ENCODE data around the gene MVP.
"Not testable (repeated sequence)": the region's sequence is repeated elsewhere in the genome, so short reads cannot be mapped to it uniquely, and the experiment has no call there.

The MVP gene

DNA sequence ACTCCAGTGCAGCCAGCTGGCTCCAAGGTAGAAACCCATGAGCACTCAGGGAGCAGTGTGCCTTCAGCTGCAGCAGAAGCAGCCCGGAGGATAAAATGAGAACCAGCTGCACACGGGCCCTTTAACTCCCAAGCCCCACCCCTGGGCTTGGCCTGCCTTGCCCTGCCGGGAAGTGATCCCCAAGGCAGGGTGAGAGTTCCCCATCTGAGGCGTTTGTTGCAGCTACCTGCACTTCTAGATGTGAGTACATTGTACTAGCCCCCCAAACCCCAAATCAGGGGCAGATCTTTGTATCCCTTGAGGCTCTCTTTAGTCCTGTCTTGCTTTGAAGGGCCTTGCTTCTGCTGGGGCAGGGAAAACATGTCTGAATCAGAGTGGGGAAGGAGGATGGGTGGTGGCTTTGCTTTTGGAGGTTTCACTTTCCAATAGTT, at the start of gene MVP:
Gene MVP, plus strand, starts transcription at position 192 of the 431 bp plus-strand sequence. CDS start 10,088 bp downstream, outside the sequence.
- peak; percentile 16 to 52 (median 43) for DNase-seq

DNA sequence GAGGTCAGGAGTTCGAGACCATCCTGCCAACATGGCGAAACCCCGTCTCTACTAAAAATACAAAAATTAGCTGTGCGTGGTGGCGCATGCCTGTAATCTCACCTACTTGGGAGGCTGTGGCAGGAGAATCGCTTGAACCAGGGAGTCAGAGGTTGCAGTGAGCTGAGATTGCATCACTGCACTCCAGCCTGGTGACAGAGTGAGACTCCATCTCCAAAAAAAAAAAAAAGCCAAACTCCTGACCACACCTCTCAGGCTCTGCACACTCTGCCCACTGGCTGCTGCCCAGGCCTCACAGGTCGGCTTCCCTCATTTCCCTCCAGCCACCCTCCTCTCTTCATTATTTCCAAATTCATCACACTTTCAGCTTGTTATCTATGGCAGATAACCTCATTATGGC, 47.9 kb upstream of the MVP start:
- not testable (repeated sequence) for DNase-seq

DNA sequence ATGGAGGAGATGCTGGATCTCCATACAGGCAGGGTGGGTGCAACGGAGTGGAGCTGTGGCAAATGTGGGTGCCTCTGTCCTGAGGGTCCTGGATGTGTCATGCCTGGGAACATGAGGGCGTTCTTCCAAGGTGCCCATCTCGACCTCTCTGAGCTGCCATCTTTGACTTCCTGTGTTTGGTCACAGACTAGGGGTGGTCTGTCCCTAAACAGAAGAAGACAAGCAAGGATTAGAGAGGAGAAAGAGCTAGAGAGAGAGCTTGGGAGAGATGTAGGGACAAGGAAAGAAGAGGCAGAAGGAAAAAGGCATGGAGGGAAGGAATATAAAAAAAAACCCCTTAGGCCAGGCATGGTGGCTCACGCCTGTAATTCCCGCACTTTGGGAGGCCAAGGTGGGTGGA, 45.5 kb upstream of the MVP start:
- no peak for DNase-seq

DNA sequence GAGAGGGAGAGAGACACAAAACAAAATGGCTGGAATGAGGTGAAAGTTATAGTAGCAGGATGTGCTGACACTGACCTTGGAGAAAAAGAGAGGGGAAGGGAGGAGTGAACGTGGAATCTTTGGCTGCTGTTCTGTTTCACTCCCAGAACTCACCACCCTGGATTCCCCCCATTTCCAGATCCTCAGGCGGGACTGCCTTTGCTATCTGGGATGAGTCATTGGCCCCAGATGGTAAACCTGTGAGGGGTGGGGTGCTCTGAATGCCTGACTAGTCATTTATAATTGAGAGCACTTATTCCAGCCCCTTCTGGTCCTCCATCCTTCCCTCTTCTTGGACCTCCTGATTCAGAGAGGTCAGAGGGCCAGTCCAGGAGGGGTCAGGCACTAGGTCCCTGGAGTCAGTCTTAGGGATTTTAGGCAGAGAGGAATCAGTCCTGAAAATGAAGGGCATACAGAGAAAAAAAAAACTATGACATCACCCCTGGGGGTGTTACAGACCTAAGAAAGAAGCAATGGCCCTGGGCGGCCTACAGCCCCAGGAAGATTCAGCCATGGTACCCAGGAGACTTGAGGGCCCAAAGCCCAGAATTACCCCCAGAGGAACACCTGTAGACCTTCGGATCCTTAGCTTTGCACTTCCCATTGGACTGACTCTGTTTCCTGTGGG, 44.4 kb upstream of the MVP start:
- no peak for DNase-seq

DNA sequence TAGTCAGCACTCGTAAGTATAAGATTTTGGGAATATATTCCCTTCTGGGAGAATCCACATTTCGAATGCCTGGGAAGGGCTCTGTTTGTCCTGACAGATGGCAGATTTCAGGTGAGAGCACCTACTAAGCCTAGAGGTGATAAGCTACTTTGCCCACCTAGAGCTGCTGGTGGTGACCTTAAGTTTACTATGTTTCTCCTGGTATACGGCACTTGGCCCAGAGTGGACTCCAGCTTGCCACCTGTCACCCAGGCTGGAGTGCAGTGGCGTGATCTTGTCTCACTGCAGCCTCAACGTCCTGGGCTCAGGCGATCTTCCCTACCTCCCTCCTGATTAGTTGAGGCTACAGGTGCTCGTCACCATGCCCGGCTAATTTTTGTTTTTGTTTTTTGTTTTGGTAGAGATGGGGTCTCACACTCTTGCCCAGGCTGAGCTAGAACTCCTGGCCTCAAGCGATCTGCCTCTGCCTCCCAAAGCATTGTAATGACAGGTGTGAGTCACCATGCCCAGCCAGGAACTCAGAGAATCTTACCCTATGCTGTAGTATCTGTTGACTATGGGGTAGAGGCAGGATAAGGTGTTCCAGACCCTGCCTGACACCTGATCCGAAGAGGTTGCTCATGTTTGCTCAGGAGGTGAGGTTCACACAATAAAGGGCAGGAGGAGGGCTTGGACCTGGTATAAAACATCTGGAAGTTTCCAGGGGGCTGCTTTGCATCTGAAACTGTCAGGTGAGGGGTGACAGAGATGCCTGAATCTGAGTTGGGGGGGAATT, 42.5 kb upstream of the MVP start, which contains the start of gene ZG16:
Gene ZG16, plus strand, starts transcription at position 681 of the 775 bp plus-strand sequence. CDS start 1,011 bp downstream, outside the sequence.
- no peak for DNase-seq

DNA sequence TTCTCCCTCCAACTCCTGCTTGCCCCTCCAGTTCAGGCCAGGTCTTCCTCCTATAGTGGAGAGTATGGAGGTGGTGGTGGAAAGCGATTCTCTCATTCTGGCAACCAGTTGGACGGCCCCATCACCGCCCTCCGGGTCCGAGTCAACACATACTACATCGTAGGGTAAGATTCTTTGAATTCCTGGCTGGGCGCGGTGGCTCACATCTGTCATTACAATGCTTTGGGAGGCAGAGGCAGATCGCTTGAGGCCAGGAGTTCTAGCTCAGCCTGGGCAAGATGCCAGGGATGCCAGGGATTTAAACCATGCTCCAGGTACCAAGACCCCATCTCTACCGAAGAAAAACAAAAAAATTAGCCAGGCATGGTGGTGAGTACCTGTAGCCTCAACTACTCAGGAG, 40.8 kb upstream of the MVP start:
- DNase-seq, result no peak

DNA sequence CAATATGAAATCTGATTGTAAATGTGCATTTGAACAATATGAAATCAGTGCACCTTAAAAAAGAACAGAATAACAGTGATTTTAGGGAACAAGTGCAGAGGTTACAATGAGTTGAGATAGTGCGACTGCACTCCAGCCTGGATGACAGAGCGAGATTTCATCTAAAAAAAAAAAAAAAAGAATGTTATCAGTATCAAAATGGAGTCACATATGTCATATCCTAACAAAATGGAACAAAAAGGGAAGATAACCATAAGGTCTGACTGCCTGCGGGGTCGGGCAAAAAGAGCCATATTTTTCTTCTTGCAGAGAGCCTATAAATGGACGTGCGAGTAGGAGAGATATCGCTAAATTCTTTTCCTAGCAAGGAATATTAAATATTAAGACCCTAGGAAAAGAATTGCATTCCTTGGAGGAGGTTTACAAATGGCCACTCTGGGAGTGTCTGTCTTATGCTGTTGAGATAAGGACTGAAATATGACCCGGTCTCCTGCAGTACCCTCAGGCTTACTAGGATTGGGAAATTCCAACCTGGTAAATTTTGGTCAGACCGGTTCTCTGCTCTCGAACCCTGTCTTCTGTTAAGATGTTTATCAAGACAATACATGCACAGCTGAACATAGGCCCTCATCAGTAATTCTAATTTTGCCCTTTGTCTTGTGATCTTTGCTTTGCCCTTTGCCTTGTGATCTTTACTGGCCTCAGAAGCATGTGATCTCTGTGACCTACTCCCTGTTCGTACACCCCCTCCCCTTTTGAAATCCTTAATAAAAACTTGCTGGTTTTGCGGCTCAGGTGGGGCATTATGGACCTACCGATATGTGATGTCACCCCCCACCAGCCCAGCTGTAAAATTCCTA, 36.9 kb upstream of the MVP start:
- DNase-seq, result not testable (repeated sequence)

DNA sequence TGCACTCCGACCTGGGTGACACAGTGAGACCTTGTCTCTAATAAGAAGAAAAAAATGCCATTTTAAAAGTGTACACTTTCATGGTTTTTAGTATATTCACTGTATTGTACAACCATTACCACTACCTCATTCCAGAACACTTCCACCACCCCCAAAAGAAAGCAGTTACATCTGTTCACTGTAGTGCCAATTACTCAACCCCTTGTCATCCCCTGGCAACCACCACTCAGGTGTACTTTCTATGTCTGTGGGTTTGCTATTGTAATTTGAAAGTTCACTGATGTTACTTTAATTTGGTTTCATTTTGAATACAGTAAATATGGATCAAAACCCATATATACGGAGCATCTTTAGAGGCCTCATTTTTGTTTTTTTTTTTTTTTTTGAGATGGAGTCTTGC, 36.1 kb upstream of the MVP start:
- peak in 3 of 6 experiments; percentile 19 to 46 (median 21) for DNase-seq

DNA sequence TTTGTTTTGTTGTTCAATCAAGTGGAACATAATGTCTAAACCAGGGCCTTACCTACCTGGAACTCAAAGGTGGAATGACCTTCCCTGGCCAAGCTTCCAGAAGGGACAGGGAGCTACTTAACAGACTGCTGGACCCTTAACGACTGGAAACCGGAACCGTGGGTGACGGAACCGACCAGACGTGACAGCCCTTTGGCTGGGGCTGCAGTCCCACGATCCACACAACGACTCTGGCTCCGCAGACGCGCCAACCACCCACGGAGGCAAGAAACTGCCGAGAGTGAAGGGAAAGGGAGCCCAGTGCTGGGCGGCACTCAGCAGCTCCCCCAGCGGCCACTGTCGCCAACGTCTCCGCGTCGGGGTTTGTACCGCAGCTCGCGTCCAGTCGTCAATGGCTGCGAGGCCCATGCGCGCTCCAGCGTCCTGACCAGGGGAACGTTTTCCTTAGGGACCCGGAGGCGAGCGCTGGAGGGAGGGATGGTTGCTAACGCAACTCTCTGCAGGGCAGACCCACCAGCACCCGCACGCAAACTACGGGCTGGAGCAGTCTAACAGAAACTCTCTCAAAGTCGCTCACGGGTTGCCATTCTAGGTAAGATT, 35.3 kb upstream of the MVP start:
- DNase-seq, result peak; percentile 42 to 71 (median 62)

DNA sequence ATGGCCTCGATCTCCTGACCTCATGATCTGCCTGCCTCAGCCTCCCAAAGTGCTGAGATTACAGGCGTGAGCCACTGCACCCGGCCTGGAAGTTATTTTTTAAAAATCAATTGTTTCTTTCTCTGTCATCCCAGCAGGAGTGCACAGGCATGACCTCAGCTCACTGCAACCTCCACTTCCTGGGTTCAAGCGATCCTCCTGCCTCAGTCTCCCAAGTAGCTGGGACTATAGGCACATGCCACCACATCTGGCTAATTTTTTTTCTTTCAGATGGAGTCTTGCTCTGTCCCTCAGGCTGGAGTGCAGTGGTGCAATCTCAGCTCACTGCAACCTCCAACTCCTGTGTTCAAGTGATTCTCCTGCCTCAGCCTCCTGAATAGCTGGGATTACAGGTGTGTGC, 33.1 kb upstream of the MVP start:
- not testable (repeated sequence) for DNase-seq

DNA sequence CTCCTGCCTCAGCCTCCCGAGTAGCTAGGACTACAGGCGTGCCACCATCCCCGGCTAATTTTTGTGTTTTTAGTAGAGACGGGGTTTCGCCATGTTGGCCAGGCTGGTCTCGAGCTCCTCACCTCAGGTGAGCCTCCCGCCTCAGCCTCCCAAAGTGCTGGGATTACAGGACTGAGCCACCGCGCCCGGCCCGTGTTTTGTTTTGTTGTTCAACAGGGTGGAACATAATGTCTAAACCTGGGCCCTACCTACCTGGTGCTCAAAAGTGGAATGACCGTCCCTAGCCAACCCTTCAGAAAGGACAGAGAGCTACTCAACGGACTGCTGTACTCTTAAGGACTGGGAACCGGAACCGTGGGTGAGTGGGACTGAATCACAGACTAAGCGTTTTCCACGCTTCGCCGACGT, 30.5 kb upstream of the MVP start:
- no peak for DNase-seq

DNA sequence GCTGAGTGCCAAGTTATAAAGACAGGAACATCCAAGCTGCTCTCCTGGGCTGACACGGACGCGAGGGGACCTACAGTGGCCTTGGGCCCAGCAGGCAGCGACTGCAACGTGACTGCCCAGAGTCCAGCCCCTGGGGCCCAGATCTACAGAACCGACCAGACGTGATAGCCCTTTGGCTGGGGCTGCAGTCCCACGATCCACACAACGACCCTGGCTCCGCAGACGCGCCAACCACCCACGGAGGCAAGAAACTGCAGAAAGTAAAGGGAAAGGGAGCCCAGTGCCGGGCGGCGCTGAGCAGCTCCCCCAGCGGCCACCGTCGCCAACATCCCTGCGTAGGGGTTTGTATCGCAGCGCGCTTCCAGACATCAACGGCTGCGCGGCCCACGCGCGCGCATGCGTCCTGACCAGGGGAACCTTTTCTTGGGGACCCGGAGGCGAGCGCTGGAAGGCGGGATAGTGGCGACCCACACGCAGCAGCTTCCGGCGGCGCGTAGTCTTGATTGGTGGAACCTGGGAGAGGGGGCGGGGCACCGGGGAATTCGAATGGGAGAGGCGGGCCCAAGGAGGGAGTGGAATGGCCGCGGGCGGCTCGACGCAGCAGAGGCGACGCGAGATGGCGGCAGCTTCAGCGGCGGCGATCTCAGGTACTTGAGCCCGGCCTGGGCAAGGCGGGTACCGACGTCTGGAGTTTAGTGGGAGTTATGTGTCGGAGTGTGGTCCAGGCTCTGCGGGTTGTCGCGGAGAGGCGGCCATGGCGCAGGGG, 29.9 kb upstream of the MVP start, which contains the start of gene KIF22:
Gene KIF22, plus strand, starts transcription at position 569 of the 766 bp plus-strand sequence. Its CDS starts 9 bp downstream, at position 578.
- peak; percentile 98 to 100 (median 99) for DNase-seq

DNA sequence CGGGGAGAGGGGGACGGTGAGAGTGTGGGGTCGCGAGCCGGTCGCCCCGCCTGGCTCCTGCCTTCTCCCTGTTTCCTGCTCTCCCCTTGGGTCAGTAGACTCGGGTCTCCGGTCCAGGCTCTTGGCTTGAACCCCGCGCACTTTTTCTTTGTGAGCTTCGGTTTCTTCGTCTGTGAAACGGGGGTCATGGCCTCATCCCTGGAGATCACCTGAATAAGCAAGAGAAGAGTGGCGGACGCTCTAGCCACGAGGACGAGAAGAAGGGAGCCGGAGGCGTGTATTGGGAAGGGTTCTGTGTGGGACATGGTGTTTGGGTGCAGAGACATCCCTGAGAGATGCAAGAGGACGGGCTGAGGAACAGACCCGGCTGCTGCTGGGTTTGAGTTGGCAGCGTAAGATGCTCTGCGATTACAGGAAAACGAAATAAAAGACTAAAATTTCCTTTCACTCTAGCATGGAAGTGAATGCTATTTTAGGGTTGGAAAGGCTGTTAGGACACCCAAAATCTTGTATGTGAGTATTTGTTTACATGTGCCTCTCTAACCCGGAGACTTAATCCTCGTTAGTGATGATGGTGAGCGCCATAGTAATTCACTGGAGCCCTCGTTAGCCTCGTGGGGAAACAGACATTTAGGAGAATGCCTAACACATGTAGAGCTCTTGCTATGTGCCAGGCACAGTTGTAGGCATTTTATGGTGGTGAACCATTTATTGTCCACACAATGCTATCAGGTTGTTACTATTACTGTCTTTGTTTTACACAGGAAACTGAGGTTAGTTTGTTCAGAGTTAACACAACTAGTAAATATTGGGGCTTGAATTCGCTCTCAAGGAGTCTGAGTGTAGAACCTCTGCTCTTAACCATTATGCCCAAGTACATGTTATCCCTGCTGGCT, 29.1 kb upstream of the MVP start:
- DNase-seq, result no peak

DNA sequence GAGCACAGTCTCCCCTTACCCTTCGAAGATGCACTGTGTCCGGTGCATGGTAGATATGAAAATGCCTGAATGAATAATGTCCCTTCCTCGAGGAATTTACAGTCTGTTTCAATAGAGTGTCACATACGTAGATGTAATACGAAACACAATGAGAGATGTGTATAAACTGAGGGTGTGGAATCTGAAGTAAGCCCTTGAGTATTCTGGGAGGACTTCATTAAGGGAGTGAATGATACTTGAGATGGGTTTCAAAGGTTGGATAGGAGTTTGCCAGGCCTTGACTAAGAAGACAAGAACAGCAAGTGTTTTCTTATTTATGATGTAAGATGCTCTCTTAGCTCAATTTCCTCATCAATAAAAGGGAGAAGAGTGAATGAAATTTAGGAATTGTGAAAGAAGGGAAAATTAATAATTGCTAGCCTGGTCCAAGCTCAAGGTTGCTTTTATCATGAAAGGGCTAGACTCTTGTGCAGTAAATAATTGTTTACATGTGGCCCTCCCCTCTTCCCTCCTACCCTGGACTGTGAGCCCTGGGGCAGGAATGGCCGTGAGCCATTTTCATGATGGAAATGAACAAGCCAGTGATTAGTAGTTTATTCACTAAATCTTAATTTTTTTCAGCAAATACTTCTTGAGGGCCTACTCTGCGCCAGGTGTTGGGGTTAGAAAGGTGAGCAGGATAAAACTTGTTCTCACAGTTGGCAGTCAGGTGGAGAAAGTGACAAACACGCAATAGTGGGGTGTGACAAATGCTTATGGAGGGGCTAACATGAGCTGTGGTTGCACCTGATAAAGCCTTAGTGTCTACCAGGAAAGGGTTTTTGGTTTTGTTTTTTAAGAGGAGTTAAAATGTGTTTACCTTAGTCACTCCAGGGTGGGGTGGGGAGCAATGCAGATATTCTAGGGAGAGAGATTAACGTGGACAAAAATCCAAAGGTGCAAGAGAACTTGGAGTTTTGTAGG, 28.1 kb upstream of the MVP start:
- no peak for DNase-seq

DNA sequence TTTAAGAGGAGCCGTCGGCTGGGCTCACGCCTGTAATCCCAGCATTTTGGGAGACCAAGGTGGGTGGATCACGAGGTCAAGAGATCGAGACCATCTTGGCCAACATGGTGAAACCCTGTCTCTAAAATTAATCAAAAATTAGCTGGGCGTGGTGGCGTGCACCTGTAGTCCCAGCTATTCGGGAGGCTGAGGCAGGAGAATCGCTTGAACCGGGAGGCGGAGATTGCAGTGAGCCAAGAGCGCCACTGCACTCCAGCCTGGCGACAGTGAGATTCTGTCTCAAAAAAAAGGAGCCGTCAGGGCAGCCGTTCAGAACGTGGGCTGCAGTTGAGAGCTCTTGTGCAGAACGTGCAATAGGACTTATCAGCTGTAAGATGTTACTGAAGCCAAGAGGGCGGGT, 27.1 kb upstream of the MVP start:
- DNase-seq, result not testable (repeated sequence)

DNA sequence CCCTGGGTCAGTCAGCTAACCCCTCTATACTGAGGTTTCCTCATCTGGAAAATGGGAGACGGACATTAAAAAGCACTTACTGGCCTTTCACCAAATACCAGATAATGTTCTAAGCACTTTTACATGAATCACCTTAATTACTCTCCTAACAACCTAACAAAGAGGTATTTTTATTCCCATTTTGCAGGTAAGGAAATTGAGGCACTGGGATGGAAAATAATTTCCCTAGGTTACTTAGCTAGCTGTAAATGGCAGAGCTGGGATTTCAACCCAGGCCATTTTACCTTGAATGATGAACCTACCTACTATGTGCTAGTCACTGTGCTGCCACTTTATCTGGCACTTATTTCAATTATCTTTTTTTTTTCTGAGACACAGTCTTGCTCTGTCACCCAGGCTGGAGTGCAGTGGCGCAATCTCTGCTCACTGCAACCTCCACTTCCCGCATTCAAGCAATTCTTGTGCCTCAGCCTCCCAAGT, 26.0 kb upstream of the MVP start:
- no peak for DNase-seq

DNA sequence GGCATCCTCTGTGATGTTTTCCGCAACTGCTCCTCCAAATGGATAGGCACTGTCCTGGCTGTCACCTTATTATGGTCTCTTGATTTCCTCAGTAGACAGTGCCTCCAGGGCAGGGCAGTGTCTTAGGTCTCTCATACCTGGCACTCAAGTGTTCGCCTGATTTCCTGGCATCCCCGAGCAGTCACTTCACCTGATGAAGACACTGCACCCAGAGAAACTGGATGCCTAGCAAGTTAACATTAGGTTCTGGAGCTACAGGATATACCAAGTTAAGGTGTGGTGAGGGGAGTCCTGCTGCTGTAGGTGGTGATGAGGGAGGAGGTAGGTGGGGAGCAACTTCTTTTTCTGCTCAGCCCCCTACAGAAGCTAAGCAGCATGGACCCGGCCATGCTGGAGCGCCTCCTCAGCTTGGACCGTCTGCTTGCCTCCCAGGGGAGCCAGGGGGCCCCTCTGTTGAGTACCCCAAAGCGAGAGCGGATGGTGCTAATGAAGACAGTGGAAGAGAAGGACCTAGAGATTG, 17.8 kb upstream of the MVP start:
- DNase-seq, result no peak

DNA sequence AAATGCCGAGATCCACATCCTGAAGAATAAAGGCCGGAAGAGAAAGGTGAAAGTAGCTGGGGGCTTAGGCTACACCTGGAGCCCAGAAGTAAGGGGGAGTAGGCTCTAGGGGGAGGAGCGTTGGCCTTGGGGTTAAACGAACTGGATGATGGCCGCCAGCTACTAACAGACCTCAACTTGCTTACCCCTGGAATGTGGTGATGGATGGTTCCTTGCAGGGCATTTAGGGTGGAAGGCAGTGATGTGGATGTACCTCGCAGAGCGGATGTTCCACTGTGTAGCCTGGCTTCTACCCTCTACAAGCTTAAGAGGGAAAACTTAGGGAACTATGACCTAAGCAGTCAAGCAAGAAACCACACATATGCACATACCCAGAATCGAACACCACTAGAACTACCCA, 16.2 kb upstream of the MVP start:
- DNase-seq, result no peak

All from stimulated activated naive CD4-positive, alpha-beta T cell (primary cell).